CD4-positive, alpha-beta T cell treated with Interleukin-4 for 4 hours (primary cell): Measurements from ENCODE around the gene AIFM2.
"Not testable (repeated sequence)": the region's sequence is repeated elsewhere in the genome, so short reads cannot be mapped to it uniquely, and the experiment has no call there.

ENCODE experiments used
- DNase-seq: peaks from one replicate; pipeline ENCODE4 v3.0.0-alpha.2; 2020

AIFM2 gene

GRCh38 chr10:70121281-70121949, 11.2 kb downstream of the AIFM2 start:
- no peak for DNase-seq

- DNase-seq: no peak
Observed at GRCh38 chr10:70120417-70120816, 12.2 kb downstream of the AIFM2 start.

GRCh38 chr10:70119623-70120022, 13.0 kb downstream of the AIFM2 start:
- DNase-seq: no peak

GRCh38 chr10:70119197-70119596, 13.4 kb downstream of the AIFM2 start:
- DNase-seq: no peak

- DNase-seq: no peak
Observed at GRCh38 chr10:70118196-70118595, 14.4 kb downstream of the AIFM2 start.

- DNase-seq: no peak
Observed at GRCh38 chr10:70117646-70118045, 15.0 kb downstream of the AIFM2 start.

- peak; percentile 69 for DNase-seq
Observed at GRCh38 chr10:70115948-70116682, 16.5 kb downstream of the AIFM2 start.

GRCh38 chr10:70114902-70115301, 17.7 kb downstream of the AIFM2 start:
- no peak for DNase-seq

- no peak for DNase-seq
Observed at GRCh38 chr10:70112071-70112470, 20.6 kb downstream of the AIFM2 start.

GRCh38 chr10:70111496-70111895, 21.1 kb downstream of the AIFM2 start:
- DNase-seq: no peak

- no peak for DNase-seq
Observed at GRCh38 chr10:70109064-70109729, 23.4 kb downstream of the AIFM2 start.

- DNase-seq: no peak
Observed at GRCh38 chr10:70106958-70107791, 25.4 kb downstream of the AIFM2 start.

- no peak for DNase-seq
Observed at GRCh38 chr10:70101668-70102067, 31.0 kb downstream of the AIFM2 start.

GRCh38 chr10:70101068-70101562, 31.5 kb downstream of the AIFM2 start:
- not testable (repeated sequence) for DNase-seq

GRCh38 chr10:70098271-70098670, 34.4 kb downstream of the AIFM2 start:
- DNase-seq: no peak

GRCh38 chr10:70097459-70097858, 35.2 kb downstream of the AIFM2 start:
- DNase-seq: no peak

GRCh38 chr10:70096705-70097420, 35.8 kb downstream of the AIFM2 start:
- DNase-seq: no peak

- DNase-seq: no peak
Observed at GRCh38 chr10:70096016-70096704, 36.5 kb downstream of the AIFM2 start.

- no peak for DNase-seq
Observed at GRCh38 chr10:70094250-70094649, 38.4 kb downstream of the AIFM2 start.

GRCh38 chr10:70093335-70093944, 39.2 kb downstream of the AIFM2 start:
- DNase-seq: peak; percentile 66

- DNase-seq: no peak
Observed at GRCh38 chr10:70092389-70092718, 40.3 kb downstream of the AIFM2 start.
